ENCODE measurements around the gene PPP5C.
"Not testable (repeated sequence)": the region's sequence is repeated elsewhere in the genome, so short reads cannot be mapped to it uniquely, and the experiment has no call there.

The PPP5C gene

DNA sequence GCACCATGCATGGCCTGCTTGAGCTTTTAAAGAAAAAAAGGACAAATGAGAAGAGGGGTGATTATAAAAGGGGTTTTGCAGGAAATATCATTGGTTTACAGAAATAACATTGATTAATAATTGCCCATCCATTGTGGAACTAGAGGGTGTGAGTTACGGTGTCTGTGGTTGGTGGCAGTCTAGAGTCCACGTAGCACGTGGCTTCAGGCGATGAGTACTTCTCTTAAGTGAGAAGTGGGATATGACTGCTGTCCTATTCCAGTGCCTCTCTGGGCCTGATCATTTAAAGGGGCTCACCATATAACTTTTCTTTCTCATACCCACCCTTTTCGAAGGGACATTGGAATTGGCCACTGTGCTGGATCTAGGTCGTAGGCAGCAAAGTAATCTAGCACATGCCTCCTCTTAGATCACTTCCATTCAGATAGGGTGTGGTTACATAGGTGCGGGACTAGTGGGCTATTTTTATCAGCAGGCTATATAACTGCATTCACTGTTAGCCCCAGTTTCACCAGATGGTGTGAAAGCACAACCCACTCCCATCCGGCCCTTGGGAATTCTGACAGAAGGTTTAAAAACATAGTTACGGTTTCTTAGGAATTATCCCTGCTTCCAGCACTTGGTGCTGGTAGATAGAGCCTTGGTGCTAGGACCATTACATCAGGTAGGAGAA is 19.9 kb downstream of the PPP5C start:
- no peak for DNase-seq

DNA sequence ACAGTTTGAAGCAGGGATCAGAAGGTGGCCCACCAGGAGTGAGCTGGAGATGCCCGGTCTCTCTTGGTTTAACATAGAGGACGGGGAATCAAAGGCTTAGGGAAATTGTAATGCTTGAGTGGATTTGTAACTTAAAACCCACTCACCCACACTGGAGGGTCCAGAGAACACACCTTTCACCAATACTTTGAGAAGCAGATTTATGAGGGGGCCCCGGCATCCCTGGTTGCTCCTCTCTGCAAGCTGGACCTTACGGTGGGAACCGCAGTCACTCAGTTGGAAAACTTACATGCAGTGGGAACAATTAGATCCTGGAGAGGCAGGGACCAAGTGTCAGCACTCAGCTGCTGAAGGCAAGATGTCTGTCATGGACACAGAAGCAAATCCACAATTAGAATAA is 20.5 kb downstream of the PPP5C start:
- DNase-seq, result no peak

DNA sequence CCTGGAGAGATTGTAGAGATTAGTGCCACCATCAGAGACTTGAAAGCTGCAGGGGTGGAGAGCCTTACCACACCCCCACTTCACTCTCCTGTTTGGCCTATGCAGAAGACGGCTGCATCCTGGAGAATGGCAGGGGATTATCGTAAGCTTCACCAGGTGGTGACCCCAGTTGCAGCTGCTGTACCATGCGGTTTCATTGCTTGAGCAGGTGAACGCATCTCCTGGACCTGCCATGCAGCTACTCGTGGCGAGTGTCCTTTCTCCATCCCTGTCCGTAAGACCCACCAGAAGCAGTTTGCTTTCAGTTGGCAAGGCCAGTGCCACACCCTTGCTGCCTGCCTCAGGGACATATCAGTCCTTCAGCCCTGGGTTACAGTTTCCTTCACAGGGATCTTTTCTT is 21.2 kb downstream of the PPP5C start:
- DNase-seq, result no peak

DNA sequence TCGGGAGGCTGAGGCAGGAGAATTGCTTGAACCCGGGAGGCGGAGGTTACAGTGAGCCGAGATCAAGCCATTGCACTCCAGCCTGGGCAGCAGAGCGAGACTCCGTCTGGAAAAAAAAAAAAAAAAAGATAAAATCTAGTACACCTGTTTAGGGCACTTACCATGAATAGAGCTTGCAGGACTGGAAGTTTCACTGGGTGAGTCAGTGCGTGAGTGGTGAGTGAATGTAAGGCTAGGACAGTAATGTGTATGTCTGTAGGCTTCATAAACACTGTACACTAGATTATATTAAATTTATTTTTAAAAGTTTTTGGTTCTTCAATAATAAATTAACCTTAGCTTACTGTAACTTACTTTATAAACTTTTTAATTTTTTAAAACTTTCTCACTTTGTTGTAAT is 22.9 kb downstream of the PPP5C start:
- no peak for DNase-seq

DNA sequence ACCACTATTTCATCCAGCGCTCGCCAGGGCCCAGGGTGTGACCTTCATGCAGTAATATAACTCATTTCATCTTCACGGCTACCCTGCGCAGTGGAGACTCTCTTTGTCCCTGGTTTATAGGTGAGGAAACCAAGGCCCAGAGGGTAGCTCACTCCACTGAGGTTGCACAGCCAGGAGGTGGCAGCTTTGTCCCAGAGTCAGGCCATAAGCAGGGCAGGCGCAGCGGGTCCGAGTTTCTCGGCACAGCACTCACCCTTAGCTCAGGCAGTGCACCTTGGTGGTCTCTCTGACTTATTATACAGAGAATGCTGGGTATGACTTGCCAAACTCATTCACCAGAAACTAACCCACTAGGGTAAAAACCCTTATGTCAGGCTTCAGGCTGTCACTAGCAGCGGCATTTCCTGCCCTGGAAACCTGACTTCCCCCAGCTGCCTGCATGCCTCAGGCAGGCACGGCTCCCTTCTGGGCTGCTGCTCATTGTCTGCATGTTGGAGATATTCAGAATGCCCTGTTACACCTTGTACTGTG is 24.5 kb downstream of the PPP5C start:
- DNase-seq, result no peak

DNA sequence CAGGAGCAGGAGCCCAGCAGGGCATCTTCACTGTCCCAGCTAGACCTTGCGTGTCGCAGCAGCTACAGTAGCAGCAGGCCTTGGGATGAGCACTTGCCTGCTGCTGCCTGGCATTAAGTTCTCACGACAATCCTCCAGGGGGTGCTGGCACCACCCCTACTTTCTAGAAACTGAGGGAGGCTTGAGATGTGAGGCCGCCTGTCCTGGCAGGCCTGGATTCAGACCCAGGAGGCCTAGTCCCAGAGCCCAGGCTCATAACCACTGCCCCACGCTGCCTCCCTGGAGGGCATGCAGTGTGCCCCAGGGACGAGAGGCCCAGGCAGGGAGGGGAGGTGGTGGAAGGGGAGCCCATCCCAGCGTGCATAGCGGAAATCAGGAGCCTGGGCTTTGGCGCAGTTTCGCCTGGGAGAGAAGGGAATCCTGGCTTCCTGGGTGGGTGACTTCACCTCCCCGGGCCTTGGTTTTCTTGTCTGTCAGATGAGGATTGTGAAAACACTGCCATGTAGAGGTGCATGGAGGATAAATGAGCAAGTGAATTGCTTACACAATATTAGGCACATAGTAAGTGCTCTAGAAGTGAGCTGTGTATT is 26.1 kb downstream of the PPP5C start:
- DNase-seq, result no peak

DNA sequence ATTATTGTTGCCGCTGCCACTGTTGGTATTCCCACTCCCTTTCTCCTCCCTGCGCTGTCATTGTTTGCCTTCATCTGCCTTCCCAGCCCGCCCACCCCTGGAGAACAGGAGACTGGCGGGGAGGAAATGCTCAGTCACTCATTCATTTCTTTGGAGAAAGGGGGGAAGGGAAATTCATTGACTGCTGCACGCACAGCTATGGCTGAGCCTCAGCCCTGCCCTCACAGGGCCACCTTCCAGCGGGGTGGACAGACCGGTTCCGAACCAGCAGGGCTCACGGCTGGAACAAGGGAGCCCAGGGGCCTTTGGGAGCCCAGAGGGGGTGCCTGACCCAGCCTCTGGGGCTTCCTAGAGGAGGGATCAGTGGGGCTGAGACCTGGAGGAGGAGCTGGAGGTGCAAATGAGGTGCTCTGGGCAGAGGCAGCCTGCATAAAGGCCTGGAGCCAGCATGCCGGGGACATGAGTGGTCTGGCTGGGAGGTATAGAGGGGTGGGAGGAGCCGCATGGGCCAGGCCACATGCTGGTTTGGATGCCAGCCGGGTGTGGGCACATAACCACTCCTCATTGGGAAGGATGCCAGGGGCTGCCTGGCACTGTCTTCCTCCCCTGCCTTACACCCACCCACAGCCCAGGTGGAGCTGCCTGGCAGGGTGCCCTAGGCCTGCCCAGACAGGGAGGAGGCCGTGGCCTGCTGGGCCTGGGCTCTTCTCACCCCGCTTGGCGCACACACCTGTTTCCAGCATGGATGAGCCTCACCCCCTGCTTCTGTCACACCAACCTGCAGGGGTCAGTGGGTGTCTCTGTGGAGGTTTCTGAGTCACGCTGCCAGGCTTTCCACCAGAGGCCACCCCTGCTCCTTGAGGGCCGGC is 26.8 kb downstream of the PPP5C start:
- DNase-seq, result no peak

DNA sequence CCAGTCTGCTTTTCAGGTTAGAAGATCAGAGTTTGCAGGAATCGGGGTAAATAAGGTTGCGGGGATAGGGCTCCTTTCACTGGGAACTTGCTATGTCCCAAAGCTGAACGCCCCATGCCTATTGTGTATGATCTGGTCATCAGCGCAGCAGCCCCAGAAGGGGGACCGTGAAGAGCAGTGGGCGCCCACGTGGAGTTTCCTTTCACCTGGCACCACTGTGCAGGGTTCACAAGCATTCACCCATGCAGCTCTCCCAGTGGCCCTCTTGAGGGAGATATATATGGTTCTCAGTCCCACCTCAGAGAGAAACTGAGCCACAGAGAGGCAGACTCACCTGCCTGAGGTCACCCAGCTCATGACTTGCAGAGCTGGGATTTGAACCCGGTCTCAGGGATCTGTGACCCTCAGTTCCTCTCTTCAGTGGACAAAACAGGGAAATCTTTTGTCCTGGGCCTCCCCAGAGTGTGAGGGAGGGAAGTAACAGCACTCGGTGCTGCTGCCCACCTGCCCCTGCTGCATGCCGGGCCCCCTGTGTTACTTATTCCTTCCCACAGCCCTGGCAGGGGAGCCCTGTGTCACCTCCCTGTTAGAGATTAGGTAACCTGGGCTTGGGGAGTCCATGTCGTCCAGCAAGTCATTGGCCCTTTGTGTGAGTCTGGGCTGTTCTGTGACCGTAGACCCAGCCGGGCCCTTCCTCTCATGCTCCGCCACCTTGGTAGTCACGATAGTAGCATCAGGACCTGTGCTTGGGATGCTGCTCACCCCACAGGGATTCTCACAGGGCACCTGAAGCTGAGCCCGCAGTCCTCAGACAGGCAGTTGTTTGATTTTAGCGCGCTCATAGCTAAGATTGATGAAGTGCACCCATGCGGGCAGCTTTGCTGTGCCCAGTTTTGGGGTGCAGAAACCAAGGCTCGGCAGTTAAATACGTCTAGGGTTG is 27.9 kb downstream of the PPP5C start:
- no peak for DNase-seq

DNA sequence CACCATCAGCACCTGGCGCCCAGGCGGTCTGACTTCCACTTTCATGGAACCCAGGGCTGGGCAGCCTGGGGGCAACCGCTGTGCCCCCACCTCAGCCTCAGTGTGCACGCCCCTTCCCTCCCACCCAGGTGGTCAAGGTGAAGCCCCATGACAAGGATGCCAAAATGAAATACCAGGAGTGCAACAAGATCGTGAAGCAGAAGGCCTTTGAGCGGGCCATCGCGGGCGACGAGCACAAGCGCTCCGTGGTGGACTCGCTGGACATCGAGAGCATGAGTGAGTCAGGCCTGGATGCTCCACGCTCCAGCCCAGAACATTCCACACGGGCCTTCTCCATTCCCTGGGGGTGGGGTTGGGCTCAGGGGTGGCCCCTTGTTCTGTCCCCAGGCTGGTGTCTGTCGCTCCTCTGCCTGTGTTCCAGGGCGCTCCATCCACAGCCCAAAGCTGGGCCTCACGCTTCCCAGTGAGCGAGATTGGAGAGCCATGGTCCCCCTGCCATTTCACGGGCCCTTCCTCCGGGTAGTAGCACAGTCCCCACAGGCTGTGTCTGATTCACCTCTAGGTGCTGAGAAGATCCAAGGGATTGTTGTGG is 28.7 kb downstream of the PPP5C start:
- not testable (repeated sequence) for DNase-seq

DNA sequence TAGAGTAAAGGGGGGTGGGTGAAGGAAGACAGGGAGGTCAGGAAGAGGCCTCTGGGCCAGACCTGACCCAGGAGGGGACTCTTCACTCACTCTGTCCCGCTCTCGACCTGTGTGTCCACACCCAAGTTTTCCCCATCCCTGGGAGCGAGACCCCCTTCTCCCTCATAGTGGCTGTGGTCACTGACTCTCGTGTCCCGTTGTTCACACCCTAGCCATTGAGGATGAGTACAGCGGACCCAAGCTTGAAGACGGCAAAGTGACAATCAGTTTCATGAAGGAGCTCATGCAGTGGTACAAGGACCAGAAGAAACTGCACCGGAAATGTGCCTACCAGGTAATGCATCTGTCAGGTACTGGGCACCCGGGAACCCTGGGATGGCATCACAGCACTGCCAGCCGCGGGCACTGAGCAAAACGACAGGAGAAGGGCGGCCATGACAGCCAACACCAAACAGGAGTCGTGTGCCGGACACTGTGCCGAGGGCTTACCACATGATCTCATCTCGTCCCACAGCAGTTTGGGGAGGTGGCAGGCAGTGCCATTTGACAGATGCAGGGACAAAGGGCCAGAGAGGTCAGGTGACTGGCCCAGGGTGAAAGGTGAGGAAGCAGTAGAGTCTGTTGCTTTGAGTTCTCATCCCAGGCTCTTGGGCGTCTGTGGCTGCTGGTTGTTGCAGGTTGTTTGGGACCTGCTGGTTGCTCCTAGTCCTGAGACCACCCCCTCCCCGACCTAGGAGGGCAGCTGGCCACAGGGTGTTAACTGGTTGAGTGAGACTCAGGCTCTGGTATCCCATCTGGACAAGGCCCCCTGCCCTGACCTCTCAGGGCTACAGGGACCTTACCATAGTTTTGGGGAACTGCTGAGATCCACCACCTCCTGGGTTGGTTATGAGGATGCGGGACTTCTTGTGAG is 29.6 kb downstream of the PPP5C start:
- DNase-seq, result no peak

DNA sequence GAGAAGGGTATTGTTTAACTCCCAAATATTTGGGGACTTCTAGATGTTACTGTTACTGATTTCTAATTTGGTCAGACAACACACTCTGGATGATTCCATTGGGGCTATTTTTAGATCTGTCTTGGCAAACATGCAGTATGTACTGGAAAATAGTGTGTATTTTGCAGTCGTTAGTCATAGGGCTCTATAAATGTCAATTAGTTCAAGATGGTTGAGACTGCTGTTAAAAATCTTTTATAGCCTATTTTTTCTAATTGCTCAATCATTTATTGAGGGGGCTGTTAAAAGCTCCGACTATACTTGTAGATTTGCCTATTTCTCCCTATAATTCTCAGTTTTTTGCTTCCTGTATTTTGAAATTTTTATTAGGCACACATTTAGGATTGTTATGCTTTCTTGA is 31.4 kb downstream of the PPP5C start:
- no peak for DNase-seq

DNA sequence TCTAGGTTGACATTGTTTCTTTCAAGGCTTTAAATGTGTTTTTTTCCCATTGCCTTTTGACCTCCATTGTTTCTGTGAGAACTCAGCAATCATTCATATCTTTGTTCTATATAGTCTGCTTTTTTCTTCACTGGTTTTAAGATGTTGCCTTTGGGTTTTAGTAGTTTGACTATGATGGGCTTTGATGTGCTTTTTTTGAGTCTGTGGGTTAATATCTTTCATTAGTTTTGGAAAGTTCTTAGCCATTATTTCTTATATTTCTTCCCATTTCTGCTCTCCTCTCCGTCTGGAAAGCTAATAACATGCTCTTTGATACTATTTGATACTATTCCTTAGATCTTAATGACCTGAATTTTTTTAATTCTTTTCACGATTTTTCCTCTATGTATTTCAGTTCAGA is 33.8 kb downstream of the PPP5C start:
- no peak for DNase-seq

DNA sequence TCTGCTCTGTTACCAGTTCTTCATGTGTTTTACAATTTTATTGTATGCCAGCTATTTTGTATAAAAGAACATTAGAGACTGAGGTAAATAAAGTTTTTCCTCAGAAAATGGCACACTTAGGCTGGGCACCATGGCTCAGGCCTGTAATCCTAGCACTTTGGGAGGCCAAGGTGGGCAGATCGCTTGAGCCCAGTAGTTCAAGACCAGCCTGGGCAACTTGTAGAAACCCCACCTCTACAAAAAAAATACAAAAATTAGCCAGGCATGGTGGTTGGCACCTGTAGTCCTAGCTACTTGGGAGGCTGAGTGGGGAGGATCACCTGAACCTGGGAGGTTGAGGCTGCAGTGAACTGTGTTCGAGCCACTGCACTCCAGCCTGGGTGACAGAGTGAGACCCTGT is 34.5 kb downstream of the PPP5C start:
- no peak for DNase-seq

DNA sequence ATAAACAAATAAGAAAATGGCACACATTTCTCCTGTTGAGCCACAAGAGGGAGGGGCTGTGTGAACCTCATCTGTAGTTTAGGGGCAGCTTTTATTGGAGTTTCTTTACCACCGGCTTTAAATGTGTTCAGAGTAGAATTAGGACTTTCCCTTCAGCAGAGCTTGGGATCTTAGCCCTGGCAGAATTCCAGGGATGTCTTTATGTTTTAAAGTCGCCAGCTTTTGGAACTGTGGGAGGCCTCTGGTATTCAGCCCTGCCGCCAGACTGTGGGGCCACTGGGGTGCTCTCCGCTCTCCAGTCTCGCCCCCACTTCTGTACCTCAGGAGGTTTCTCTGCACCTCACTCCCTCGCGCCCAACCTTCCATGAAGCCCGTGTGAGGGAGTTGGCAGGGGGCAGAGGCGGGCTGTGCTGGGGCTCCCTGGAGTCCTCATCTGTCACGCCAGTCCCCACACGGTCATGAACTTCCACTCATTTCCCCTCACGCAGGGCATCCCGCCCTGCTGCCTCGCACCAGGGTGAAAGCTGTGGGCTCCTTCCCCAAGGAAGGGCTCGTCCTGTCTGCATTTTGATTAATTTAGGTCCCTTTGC is 35.0 kb downstream of the PPP5C start:
- DNase-seq, result no peak

DNA sequence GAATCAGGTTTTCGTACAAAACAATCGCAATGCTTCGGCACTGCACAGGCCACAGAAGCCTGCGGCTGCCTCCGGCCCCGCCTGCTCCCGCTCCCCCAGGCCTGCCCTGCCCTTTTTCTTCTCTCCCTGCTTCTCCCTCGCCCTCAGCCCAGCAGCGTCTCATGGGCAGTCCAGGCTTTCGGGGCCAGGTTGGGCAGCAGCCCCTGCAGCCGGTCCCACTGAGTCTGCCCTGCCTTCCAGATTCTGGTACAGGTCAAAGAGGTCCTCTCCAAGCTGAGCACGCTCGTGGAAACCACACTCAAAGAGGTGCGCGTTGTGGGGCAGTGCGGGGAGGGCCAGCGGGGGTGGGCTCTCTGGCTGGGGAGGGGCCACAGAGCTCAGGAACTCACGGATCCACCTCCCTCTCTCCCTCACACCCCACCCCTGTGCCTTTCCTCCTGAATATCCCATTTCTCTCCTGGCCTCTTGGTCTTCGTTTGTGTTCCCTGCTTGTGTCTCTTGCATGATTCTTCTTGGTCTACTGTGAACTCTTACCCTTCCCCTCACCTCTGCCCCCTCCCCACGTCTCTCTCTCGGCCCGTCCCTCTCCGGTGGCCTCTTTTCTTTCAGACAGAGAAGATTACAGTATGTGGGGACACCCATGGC is 36.4 kb downstream of the PPP5C start:
- DNase-seq, result no peak

DNA sequence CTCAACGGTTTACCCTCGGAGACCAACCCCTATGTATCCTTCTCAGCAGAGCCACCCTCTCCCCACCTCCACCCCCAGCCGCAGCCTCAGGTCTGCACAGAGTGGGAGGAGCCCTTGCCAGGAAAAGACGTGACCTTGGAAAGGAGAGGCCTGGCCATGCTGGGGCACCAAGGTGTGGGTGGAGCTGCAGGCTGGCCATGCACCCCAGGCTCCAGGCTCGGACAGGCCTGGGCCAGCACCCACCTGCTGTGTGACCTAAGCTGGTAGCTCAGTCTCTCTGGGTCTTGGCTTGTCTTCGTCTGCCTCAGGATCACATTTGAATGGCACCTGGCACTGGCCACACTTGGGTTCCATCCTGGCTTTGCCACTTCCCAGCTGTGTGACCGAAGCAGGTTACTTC is 37.0 kb downstream of the PPP5C start:
- no peak for DNase-seq

DNA sequence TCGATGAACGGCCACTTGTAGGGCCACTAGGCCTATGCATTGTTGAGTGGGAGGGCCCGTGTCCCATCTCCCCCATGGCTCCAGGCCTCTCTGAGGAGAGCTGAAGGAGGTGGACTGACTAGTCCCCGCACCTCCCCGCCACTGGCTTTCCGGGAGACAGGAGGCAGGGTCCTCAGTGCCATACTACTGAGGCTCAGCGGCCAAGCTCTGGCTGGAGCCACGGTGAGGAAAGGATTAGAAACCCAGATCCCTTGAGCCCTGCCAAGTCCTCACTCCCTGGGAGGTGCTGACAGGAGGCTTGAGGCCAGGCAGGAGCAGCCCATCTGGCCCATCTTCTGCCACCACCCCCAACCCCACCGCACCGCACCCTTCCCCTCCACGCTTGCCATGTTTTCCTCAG is 37.5 kb downstream of the PPP5C start:
- DNase-seq, result no peak

DNA sequence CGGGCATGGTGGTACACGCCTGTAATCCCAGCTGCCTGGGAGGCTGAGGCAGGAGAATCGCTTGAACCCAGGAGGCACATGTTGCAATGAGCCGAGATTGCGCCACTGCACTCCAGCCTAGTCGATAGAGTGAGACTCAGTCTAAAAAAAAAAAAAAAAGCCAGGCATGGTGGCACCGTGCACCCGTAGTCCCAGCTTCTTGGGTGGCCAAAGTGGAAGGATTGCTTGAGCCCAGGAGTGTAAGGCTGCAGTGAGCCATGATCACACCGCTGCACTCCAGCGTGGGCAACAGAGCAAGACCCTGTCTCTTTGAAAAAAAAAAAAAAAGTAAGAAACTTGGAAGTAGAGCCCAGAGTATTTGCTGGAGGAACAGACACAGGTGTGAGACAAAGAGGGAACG is 38.7 kb downstream of the PPP5C start:
- no peak for DNase-seq

DNA sequence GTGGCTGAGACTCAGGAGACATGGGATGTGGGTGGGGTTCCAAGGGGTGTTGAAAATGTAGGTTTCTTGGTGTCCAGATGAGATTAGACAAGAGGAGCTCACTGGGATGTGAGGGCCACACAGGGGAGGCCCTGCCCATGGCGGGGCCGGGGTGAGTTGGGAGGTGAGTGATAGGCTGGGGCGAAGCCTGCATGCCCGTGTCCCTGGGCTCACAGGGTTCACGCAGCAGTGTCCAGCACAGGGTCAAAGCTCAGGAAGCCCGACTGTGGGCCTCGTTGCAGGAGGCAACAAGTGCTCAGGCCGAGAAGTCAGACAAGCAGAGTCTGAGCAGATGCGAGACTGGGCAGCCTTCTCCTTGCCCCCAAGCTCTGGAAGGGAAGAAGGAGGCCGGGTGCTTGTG is 39.3 kb downstream of the PPP5C start:
- DNase-seq, result no peak

DNA sequence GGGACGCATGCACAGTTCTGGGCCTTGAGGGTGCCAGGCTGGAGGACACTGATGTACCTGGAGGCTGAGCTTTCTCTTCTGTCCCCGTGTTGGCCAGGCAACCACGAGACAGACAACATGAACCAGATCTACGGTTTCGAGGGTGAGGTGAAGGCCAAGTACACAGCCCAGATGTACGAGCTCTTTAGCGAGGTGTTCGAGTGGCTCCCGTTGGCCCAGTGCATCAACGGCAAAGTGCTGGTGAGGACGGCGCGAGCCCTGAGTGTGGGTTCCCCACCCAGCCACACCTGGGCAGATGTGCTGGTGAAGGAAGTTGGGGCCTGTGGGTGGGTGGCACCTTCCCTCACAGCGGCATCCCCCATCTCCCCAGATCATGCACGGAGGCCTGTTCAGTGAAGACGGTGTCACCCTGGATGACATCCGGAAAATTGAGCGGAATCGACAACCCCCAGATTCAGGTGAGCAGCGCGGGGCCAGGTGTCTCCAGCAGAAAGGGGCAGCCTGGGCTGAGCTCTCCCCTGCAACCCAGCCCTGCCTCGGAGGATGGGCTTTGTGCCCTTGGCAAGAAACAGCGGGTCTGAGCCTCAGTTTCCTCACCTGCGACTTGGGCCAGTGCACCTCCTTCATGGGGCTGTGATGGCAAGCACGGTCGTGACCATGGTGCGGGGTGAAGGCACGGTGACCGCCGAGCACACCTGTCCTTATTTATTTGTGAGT is 40.3 kb downstream of the PPP5C start:
- no peak for DNase-seq

Data from CD4-positive, alpha-beta T cell treated with Interleukin-12 subunit alpha and Interleukin-12 subunit beta, for 1 hour (primary cell).